ENCODE data around the gene LYPD4. TPM values are rescaled to one million over a fixed set of nuclear protein-coding genes. Genes with fewer than 3 reads are reported as not detected.
A peak's percentile ranks its signal among the peaks of the same experiment; 100 is the strongest.
"Not testable (repeated sequence)": the region's sequence is repeated elsewhere in the genome, so short reads cannot be mapped to it uniquely, and the experiment has no call there.

Gene LYPD4
- total RNA-seq, 4 donors from 2014 or later = not detected

DNA sequence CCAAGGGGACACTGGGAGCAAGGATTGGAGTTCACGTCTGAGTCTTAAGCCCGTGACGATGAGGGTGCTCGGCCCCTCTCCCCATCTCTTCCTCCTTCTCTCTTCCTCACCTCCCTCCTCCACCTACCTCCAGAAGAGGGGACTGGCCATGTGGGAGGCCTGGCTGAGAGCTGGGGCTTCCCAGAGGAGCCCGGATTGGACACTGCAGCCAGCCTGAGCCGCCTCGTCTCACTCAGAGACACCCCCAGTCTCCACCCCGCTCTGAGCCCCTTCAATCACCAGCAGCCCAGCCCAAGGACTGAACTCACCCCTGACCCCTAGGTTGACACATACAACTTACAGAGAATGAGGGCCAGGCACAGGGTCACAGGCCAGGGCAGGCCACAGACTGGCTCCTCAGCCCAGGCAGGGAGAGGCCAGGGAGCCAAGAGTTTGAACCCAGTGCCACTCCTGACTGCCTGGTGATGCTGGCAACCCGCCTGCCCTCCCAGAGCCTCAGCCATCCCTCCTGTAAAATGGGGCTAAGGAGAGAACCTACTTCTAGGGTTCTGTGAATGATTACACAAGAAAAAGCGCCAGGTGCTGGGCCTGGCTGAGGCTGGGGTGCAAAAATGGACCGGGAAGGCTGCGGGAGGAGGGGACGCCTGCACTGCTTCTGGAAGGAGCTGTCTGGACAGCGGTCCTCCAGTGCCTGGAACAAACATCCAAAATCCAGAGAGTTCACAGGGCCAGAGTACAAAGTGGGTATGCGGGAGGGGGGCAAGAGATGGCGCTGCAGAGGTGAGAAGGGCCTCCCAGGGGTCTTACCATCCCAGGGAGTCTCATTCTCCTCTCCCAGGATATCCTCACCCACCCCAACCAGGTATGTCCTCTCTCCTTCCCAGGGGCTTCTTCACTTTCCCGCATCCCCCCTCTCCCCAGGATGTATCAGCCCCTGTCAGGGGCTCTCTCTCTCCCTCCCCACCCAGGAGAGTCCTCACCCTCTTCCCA is 33.7 kb upstream of the LYPD4 start:
- Histone ChIP-seq H3K27ac (no peak overlapping the region), H3K27me3 (no peaks in the 10 kb centered on the region), H3K9me3 (no peaks in the 10 kb centered on the region), H3K36me3 (no peaks in the 10 kb centered on the region), H3K4me3 (no peak overlapping the region), H3K4me1 (peaks cover 8% of the 10 kb centered on the region)
- no peak for DNase-seq (ENCODE audit: low spot score in 2 of 2)
- 72% methylated on average over 17 of the region's 17 CpGs for WGBS
- TF ChIP-seq, protein P1, sequence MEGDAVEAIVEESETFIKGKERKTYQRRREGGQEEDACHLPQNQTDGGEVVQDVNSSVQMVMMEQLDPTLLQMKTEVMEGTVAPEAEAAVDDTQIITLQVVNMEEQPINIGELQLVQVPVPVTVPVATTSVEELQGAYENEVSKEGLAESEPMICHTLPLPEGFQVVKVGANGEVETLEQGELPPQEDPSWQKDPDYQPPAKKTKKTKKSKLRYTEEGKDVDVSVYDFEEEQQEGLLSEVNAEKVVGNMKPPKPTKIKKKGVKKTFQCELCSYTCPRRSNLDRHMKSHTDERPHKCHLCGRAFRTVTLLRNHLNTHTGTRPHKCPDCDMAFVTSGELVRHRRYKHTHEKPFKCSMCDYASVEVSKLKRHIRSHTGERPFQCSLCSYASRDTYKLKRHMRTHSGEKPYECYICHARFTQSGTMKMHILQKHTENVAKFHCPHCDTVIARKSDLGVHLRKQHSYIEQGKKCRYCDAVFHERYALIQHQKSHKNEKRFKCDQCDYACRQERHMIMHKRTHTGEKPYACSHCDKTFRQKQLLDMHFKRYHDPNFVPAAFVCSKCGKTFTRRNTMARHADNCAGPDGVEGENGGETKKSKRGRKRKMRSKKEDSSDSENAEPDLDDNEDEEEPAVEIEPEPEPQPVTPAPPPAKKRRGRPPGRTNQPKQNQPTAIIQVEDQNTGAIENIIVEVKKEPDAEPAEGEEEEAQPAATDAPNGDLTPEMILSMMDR (IDR thresholded peaks at IDR 0.05) = no peak
- no peak for TF ChIP-seq POLR2A (IDR thresholded peaks at IDR 0.05)
- TF ChIP-seq EP300 (IDR thresholded peaks at IDR 0.05) = no peak
- TF ChIP-seq POLR2AphosphoS5 (IDR thresholded peaks at IDR 0.05) = no peak

DNA sequence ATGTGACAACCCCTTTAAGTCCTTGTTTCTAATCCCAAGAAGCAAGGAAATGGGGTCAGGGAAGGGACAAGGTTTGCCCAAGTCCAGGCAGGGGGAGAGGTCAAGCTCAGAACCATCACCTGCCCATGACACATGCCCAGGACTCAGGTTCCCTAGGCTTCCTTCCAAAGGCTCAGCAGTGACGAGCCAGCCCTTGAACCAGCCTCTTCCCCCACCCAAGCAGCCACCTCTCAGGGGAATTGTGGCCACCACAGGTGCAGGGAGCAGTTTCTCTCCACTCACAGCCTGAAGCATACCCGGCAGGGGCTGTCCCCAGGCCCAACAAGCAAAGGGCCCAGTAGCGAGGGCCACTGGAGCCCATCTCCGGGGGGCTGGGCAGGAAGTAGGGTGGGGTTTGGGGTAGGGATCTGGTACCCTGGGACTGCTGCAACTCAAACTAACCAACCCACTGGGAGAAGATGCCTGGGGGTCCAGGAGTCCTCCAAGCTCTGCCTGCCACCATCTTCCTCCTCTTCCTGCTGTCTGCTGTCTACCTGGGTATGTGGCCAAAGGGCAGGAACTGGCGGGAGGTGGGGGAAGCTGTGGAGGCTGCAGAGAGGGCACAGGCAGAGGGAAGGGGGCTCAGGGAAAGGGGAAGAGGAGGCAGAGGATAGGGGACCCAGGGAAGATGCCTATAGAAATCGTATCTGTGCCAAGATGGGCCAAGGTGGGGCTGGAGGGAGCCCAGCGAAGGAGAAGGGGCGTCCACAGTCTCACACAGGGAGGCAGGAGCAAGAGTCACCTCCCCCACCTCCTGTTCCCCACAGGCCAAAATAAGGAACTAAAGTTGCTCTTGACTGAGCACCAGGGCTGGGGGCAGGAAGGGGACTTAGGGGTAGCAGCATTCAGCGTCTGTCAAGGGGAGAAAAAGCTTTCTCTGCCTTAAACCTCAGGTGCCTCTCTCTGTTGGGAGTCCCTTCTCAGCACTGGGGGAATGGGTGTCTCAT is 32.7 kb upstream of the LYPD4 start, which contains the start of gene CD79A:
CD79A (plus strand) TSS at position 433 of the 986 bp plus-strand sequence; CDS start at position 459, 26 bp downstream.
- peaks cover 4% of the 10 kb centered on the region for H3K36me3 ChIP-seq
- no peak for TF ChIP-seq POLR2AphosphoS5 (IDR thresholded peaks at IDR 0.05)
- no peak for TF ChIP-seq POLR2A (IDR thresholded peaks at IDR 0.05)
- TF ChIP-seq, protein P1 (IDR thresholded peaks at IDR 0.05) = no peak
- no peak for TF ChIP-seq EP300 (IDR thresholded peaks at IDR 0.05)
- peaks cover under 1% of the 10 kb centered on the region for H3K4me1 ChIP-seq
- no peak for DNase-seq (ENCODE audit: low spot score in 2 of 2)
- no peak within 1 kb of the TSS for H3K27ac ChIP-seq
- H3K4me3 ChIP-seq = no peak within 1 kb of the TSS
- H3K27me3 ChIP-seq = no peaks in the 10 kb centered on the region
- 79% methylated on average over 7 of the region's 9 CpGs for WGBS
- no peaks in the 10 kb centered on the region for H3K9me3 ChIP-seq

DNA sequence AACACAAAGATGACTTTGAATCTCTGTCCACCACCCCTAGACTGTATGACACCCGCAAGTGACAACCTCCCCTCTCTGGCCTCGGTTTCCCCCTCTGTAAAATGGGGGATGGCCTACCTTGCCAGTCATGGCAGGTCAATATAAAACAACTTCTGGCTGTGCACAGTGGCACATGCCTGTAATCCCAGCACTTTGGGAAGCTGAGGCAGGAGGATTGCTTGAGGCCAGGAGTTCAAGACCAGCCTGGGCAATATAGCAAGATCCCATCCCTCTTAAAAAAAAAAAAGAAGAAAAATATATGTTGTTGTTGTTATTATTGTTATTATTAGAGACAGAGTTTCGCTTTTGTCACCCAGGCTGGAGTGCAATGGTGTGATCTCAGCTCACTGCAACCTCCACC is 31.5 kb upstream of the LYPD4 start:
- H3K4me1 ChIP-seq; DNase-seq (ENCODE audit: low spot score in 2 of 2); H3K9me3 ChIP-seq; H3K27me3 ChIP-seq; H3K4me3 ChIP-seq; H3K27ac ChIP-seq: not testable (repeated sequence)
- 89% methylated on average over 3 of the region's 3 CpGs for WGBS
- peaks cover 15% of the 10 kb centered on the region for H3K36me3 ChIP-seq

- WGBS = 58% methylated on average over 14 of the region's 18 CpGs
- Histone ChIP-seq H3K27ac (no peak overlapping the region), H3K36me3 (peaks cover 41% of the 10 kb centered on the region), H3K4me3 (no peak overlapping the region), H3K9me3 (no peaks in the 10 kb centered on the region), H3K27me3 (no peaks in the 10 kb centered on the region), H3K4me1 (peaks cover 23% of the 10 kb centered on the region)
- TF ChIP-seq POLR2AphosphoS5 (IDR thresholded peaks at IDR 0.05) (no peak), POLR2A (IDR thresholded peaks at IDR 0.05) (no peak), EP300 (IDR thresholded peaks at IDR 0.05) (no peak)
- TF ChIP-seq, protein P1 (IDR thresholded peaks at IDR 0.05) = peak; percentile 38 to 65
- DNase-seq (ENCODE audit: low spot score in 2 of 2) = no peak
Measured at GRCh38 chr19:41872775-41873647, 28.5 kb upstream of the LYPD4 start.

GRCh38 chr19:41872384-41872774 is 27.9 kb upstream of the LYPD4 start:
- DNase-seq (ENCODE audit: low spot score in 2 of 2) = no peak
- no peak for TF ChIP-seq POLR2A (IDR thresholded peaks at IDR 0.05)
- Histone ChIP-seq H3K9me3 (no peaks in the 10 kb centered on the region), H3K27me3 (no peaks in the 10 kb centered on the region), H3K36me3 (peaks cover 44% of the 10 kb centered on the region), H3K4me3 (no peak overlapping the region), H3K4me1 (peaks cover 29% of the 10 kb centered on the region), H3K27ac (no peak overlapping the region)
- WGBS = 94% methylated on average over 12 of the region's 12 CpGs
